ENCODE measurements around the gene SHOX.

SHOX gene

DNA sequence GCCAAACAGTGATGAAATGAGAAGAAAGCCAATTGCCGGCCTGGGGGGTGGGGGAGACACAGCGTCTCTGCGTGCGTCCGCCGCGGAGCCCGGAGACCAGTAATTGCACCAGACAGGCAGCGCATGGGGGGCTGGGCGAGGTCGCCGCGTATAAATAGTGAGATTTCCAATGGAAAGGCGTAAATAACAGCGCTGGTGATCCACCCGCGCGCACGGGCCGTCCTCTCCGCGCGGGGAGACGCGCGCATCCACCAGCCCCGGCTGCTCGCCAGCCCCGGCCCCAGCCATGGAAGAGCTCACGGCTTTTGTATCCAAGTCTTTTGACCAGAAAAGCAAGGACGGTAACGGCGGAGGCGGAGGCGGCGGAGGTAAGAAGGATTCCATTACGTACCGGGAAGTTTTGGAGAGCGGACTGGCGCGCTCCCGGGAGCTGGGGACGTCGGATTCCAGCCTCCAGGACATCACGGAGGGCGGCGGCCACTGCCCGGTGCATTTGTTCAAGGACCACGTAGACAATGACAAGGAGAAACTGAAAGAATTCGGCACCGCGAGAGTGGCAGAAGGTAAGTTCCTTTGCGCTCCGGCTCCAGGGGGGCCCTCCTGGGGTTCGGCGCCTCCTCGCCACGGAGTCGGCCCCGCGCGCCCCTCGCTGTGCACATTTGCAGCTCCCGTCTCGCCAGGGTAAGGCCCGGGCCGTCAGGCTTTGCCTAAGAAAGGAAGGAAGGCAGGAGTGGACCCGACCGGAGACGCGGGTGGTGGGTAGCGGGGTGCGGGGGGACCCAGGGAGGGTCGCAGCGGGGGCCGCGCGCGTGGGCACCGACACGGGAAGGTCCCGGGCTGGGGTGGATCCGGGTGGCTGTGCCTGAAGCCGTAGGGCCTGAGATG is at the start of gene SHOX:
TSS of gene SHOX (plus strand) at position 180 of the 885 bp plus-strand sequence. CDS start at position 287, 107 bp downstream.
- peaks cover 89% of the 10 kb centered on the region for H3K27me3 ChIP-seq
- no peaks in the 10 kb centered on the region for H3K9me3 ChIP-seq
- no peak for TF ChIP-seq CTCF (IDR thresholded peaks at IDR 0.05)
- H3K4me1 ChIP-seq (ENCODE audit: control insufficient read depth in 1 of 2, insufficient read depth in 1 of 2, low read depth in 1 of 2, low read length in 1 of 2), result no peaks in the 10 kb centered on the region
- no peaks in the 10 kb centered on the region for H3K36me3 ChIP-seq
- no peak within 1 kb of the TSS for H3K4me3 ChIP-seq (ENCODE audit: low read depth in 1 of 2, low read length in 1 of 2)
- no peak within 1 kb of the TSS for H3K27ac ChIP-seq

DNA sequence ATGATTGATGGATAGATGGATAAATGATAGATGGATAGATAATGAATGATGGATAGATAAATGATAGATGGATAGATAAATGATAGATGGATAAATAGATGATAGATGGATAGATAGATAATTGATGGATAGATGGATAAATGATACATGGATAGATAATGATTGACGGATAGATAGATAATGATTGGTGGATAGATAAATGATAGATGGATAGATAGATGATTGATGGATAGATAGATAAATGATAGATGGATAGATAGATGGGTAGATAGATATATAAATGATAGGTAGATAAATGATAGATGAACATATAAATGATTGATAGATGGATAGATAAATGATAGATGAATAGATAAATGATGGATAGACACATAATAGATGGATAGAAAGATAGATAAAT is 49.5 kb upstream of the SHOX start:
- no peak for TF ChIP-seq CTCF (IDR thresholded peaks at IDR 0.05)
- no peaks in the 10 kb centered on the region for H3K36me3 ChIP-seq
- no peaks in the 10 kb centered on the region for H3K4me1 ChIP-seq (ENCODE audit: control insufficient read depth in 1 of 2, insufficient read depth in 1 of 2, low read depth in 1 of 2, low read length in 1 of 2)
- no peak overlapping the region for H3K4me3 ChIP-seq (ENCODE audit: low read depth in 1 of 2, low read length in 1 of 2)
- no peak overlapping the region for H3K27ac ChIP-seq
- H3K27me3 ChIP-seq, result no peaks in the 10 kb centered on the region
- no peaks in the 10 kb centered on the region for H3K9me3 ChIP-seq

DNA sequence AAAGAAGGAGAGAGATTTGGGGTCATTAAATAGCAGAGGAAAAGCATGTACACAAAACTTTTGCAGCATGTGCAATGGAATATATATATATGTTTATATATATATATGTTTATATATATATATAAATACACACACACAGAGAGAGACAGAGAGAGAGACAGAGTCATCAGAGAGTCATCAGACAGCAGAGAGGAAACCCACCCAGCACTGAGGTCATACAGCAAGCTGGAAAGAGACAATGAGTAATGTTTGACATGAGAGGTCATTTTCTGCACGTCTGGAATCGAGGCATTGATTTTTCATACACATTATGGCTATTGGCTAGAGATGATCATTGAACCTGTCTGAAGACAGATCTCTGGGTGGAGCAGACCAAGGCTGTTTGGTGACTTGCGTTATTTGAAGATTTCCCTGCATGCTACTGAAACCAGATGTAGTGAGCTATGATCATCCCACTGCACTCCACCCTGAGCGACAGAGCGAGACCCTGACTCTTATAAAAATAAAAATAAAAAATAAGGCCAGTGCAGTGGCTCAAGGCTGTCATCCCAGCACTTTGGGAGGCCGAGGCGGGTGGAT is 48.8 kb upstream of the SHOX start:
- H3K27ac ChIP-seq, result no peak overlapping the region
- H3K4me1 ChIP-seq (ENCODE audit: control insufficient read depth in 1 of 2, insufficient read depth in 1 of 2, low read depth in 1 of 2, low read length in 1 of 2), result no peaks in the 10 kb centered on the region
- no peaks in the 10 kb centered on the region for H3K36me3 ChIP-seq
- no peak for TF ChIP-seq CTCF (IDR thresholded peaks at IDR 0.05)
- no peak overlapping the region for H3K4me3 ChIP-seq (ENCODE audit: low read depth in 1 of 2, low read length in 1 of 2)
- H3K27me3 ChIP-seq, result no peaks in the 10 kb centered on the region
- no peaks in the 10 kb centered on the region for H3K9me3 ChIP-seq

DNA sequence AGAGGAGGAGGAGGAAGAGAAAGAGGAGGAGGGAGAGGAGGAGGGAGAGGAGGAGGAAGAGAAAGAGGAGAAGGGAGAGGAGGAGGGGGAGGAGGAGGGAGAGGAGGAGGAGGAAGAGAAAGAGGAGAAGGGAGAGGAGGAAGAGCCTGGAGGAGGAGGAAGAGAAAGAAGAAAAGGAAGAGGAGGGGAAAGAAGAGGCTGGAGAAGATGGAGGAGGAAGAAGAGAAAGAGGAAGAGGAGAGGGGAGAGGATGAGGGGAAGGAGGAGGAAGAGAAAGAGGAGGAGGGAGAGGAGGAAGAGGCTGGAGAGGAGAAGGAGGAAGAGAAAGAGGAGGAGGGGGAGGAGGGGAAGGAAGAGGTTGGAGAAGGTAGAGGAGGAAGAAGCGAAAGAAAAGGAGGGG is 46.0 kb upstream of the SHOX start:
- Histone ChIP-seq H3K4me1 (ENCODE audit: control insufficient read depth in 1 of 2, insufficient read depth in 1 of 2, low read depth in 1 of 2, low read length in 1 of 2) (no peaks in the 10 kb centered on the region), H3K9me3 (no peaks in the 10 kb centered on the region)

More for the DNA sequence above, 46.0 kb upstream of the SHOX start:
- no peak overlapping the region for H3K4me3 ChIP-seq (ENCODE audit: low read depth in 1 of 2, low read length in 1 of 2)
- no peak overlapping the region for H3K27ac ChIP-seq
- no peaks in the 10 kb centered on the region for H3K27me3 ChIP-seq
- no peaks in the 10 kb centered on the region for H3K36me3 ChIP-seq
- no peak for TF ChIP-seq CTCF (IDR thresholded peaks at IDR 0.05)

Data from neutrophil (primary cell).